ENCODE results near the gene KCND3. TPM values are rescaled to one million over a fixed set of nuclear protein-coding genes. Genes with fewer than 3 reads are reported as not detected.

Gene KCND3
- total RNA-seq, 1 donor from 2014 or later, result 0.31 TPM

DNA sequence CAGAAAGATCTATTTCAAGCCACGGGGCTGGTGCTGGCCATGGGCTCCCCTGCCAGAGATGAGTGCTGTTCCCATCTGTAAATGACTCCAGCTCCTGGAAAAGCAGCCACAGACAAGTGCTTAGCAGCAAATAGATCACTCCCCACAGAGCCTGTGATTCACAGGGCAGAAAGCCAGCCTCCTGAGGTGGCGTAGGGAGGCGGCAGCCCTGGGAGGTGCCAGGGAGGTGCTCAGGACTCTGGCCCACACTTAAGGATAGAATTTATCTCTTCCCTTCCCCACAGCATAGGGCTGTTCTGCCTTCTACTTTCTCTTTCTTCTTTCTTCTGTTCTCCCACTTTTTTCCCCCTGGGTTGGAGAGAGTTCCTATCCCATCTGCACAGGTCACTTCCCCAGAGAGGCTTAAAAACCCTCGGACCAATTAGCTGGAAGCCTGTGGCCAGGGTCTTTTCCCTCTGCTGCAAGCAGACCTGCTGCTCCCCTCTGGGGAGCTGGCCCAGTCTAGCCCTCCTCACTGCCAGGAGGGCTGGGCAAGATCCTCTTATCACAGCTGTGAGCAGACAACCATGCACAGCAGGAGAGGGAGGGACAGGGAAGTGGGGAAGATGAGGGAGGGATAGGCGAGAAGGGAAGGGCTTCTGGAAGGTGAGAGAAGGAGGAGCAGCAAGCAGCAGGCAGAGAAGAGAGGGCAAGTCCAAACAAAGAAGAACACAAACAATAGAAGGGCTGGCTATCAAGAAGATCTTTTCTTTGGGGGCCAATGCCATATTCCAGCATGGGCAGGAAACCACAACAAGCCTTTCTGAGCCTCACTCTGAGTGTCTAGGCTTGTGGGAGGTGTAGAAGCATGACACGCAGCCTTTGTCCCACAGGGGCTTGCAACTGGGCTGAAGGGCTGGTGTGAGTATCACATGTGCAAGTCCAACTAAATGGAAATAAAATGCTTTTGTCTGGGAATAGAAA, 41.0 kb downstream of the KCND3 start:
- no peak overlapping the region for H3K27ac Mint-ChIP-seq
- TF ChIP-seq, protein P1, sequence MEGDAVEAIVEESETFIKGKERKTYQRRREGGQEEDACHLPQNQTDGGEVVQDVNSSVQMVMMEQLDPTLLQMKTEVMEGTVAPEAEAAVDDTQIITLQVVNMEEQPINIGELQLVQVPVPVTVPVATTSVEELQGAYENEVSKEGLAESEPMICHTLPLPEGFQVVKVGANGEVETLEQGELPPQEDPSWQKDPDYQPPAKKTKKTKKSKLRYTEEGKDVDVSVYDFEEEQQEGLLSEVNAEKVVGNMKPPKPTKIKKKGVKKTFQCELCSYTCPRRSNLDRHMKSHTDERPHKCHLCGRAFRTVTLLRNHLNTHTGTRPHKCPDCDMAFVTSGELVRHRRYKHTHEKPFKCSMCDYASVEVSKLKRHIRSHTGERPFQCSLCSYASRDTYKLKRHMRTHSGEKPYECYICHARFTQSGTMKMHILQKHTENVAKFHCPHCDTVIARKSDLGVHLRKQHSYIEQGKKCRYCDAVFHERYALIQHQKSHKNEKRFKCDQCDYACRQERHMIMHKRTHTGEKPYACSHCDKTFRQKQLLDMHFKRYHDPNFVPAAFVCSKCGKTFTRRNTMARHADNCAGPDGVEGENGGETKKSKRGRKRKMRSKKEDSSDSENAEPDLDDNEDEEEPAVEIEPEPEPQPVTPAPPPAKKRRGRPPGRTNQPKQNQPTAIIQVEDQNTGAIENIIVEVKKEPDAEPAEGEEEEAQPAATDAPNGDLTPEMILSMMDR (IDR thresholded peaks at IDR 0.05; ENCODE audit: unreplicated experiment), result no peak
- no peak for DNase-seq (ENCODE audit: low spot score in 2 of 2, unreplicated experiment in 2 of 2)

DNA sequence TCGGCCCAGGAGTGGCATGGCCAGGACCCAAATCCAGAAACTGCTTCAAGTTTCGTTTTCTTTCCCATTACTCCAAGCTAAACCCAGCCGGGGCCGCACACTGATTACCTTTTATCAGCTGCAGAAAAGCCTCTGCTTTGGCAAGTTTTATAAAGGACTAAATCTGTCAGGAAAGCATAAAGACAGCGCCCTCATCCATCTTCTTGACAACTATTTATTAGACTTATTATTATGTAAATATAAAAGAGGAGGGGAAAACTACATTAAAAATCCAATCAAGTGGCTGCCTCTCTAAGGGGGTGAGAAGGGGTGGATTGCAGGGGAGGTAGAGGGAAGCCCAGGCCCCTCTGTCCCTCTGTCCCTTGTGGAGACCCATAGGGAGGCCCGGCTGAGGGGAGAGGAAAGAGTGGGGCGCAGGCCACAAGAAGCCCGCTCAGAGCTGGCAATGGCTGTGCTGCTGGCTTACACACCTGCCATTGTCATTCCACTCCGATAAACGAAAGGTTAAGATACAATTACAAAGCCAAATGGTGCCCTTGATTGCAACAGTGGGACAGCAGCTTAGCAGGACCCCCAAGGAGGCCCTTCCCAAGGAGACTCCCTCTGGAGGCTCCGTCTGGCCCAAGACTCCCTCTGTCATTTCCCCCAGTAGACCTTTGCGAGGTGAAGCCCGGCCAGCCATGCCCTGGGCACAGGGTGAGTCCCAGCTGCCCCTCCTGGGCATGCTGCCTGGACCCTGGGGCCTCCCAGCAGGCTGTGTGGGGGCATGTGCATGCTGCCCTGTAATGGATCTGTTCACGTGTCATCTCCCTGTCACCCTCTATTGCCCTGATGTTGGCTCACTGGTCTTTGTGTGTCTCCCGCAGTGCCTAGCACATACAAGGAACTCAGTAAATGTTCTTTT, 45.4 kb downstream of the KCND3 start:
- no peaks in the 10 kb centered on the region for H3K36me3 Mint-ChIP-seq
- H3K4me1 Mint-ChIP-seq, result no peaks in the 10 kb centered on the region
- DNase-seq (ENCODE audit: low spot score in 2 of 2, unreplicated experiment in 2 of 2), result no peak
- H3K27ac Mint-ChIP-seq, result no peak overlapping the region
- H3K4me3 Mint-ChIP-seq, result no peak overlapping the region
- TF ChIP-seq, protein P1 (IDR thresholded peaks at IDR 0.05; ENCODE audit: unreplicated experiment), result no peak
- peaks cover 19% of the 10 kb centered on the region for H3K27me3 Mint-ChIP-seq (ENCODE audit: low read depth)
- peaks cover 4% of the 10 kb centered on the region for H3K9me3 Mint-ChIP-seq

More for the DNA sequence above, 41.0 kb downstream of the KCND3 start:
- Mint-ChIP-seq H3K36me3 (no peaks in the 10 kb centered on the region), H3K9me3 (no peaks in the 10 kb centered on the region), H3K4me3 (no peak overlapping the region), H3K27me3 (ENCODE audit: low read depth) (peaks cover 36% of the 10 kb centered on the region), H3K4me1 (no peaks in the 10 kb centered on the region)

DNA sequence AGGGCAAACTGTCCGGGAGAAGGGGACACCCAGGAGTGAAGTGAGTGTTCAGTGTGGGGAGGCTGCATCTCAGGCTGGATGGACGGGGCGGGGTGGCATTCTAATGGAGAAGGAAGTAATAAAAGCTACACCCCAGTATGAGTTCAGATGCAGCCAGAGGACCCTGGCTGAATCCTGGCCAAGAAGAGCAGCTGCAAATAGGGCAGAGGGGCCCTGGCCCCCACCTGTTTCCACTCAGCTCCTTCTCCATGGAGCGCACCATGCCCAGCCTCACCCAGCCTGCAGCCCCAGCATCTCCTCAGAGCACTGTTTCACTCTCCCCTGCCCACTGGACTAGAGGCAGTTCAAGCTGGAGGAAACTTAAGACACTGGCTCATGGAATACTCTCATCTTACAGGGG, 46.4 kb downstream of the KCND3 start:
- TF ChIP-seq, protein P1 (IDR thresholded peaks at IDR 0.05; ENCODE audit: unreplicated experiment), result no peak
- Mint-ChIP-seq H3K4me3 (no peak overlapping the region), H3K36me3 (no peaks in the 10 kb centered on the region), H3K4me1 (no peaks in the 10 kb centered on the region), H3K9me3 (peaks cover 4% of the 10 kb centered on the region), H3K27me3 (ENCODE audit: low read depth) (peaks cover 16% of the 10 kb centered on the region), H3K27ac (no peak overlapping the region)
- no peak for DNase-seq (ENCODE audit: low spot score in 2 of 2, unreplicated experiment in 2 of 2)

DNA sequence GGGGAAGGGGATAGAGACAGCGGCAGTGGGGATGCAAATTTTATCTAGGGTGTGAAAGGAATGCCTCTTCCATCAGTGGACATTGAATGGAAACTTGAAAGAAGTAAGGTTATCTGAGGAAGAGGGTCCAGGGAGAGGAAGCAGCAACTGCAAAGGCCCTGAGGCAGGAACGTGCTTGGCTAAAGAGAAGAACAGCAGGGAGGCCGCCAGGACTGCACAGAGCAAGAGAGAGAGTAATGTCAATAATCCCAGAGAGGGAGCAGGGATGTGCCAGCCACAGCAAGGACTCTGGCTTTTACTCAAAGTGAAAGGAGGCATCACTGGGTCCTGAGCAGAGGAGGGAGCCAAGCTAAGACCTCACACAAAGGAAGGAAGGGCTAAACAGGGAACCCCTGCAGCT, 50.9 kb downstream of the KCND3 start:
- TF ChIP-seq, protein P1 (IDR thresholded peaks at IDR 0.05; ENCODE audit: unreplicated experiment), result no peak
- H3K4me1 Mint-ChIP-seq, result no peaks in the 10 kb centered on the region
- H3K4me3 Mint-ChIP-seq, result no peak overlapping the region
- no peak overlapping the region for H3K27ac Mint-ChIP-seq
- H3K27me3 Mint-ChIP-seq (ENCODE audit: low read depth), result peaks cover 24% of the 10 kb centered on the region
- H3K9me3 Mint-ChIP-seq, result peaks cover 4% of the 10 kb centered on the region
- DNase-seq (ENCODE audit: low spot score in 2 of 2, unreplicated experiment in 2 of 2), result no peak
- H3K36me3 Mint-ChIP-seq, result no peaks in the 10 kb centered on the region

DNA sequence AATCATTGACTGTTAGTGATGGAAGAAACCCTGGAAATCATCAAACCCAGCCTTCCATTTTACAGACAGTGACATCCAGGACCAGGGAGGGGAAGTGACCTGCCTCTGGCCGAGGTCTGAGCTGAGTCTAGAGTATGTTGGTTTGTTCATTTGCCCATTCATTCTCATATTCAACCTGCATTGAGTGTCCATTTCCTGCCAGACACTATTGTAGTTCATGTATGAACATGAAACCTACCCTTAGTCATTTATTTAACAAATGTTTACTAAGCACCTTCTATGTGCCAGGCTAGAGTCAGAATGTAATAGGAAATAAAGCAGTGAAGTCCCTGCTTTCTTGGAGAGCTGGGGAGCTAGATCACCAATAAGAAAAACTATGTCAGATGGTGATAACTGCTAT, 51.3 kb downstream of the KCND3 start:
- Mint-ChIP-seq H3K36me3 (no peaks in the 10 kb centered on the region), H3K4me1 (no peaks in the 10 kb centered on the region), H3K9me3 (peaks cover 4% of the 10 kb centered on the region), H3K27me3 (ENCODE audit: low read depth) (peaks cover 21% of the 10 kb centered on the region), H3K4me3 (no peak overlapping the region), H3K27ac (no peak overlapping the region)
- TF ChIP-seq, protein P1 (IDR thresholded peaks at IDR 0.05; ENCODE audit: unreplicated experiment), result no peak
- no peak for DNase-seq (ENCODE audit: low spot score in 2 of 2, unreplicated experiment in 2 of 2)
